ENCODE results near the gene NECTIN4.

DNA sequence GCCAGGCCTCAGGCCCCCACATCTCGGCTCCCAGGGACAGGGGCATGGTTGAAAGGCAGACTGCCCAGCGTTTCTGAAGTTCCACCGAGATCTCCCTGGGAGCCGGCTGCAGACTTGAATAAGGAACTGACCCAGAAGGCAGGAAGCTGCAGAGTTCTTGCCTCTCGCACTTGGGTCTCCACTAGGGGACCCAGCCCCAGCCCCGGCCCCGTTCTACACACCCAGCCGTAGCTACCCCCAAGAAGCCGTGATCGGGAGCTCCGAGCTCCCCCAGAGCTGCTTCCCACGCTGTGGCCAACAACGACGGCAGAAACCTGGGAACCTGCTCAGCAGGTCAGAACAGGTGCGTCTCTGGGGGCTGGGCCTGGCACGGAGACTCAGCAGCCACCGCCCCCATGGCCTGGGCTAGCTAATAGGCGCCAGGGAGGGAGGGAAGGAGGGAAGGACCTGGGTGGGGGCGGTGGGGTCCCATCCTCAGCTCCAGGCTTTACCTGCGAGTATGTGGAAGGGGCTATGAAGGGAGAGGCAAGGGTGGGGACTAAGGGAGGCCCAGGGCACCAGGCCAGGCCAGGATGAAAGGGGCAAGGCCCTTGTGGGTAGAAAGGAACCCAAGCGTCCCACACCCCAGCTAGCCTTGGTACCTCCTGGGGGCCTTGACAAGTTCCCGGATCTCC is at the start of gene NECTIN4:
- TF ChIP-seq, protein P1, sequence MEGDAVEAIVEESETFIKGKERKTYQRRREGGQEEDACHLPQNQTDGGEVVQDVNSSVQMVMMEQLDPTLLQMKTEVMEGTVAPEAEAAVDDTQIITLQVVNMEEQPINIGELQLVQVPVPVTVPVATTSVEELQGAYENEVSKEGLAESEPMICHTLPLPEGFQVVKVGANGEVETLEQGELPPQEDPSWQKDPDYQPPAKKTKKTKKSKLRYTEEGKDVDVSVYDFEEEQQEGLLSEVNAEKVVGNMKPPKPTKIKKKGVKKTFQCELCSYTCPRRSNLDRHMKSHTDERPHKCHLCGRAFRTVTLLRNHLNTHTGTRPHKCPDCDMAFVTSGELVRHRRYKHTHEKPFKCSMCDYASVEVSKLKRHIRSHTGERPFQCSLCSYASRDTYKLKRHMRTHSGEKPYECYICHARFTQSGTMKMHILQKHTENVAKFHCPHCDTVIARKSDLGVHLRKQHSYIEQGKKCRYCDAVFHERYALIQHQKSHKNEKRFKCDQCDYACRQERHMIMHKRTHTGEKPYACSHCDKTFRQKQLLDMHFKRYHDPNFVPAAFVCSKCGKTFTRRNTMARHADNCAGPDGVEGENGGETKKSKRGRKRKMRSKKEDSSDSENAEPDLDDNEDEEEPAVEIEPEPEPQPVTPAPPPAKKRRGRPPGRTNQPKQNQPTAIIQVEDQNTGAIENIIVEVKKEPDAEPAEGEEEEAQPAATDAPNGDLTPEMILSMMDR (IDR thresholded peaks at IDR 0.05): no peak
- TF ChIP-seq POLR2A (IDR thresholded peaks at IDR 0.05): no peak
